OCI-LY3 (cell line): ENCODE data around the gene PINLYP.
A peak's percentile ranks its signal among the peaks of the same experiment; 100 is the strongest.

ENCODE experiments used
- EZH2phosphoT487 ChIP-seq: fragments of 200-600 bp; shearing (Covaris generic); IDR thresholded peaks from 2 replicates; pipeline ENCODE4 v1.6.1; 2018; ENCODE audit warnings: antibody characterized with exemption, mixed run types, low read depth
- TF ChIP-seq, protein P1 (sequence below): fragments of 200-600, 300-600 bp; sonication (generic); IDR thresholded peaks from 2 replicates; pipeline ENCODE4 v1.5.1; 2014; ENCODE audit warnings: antibody characterized with exemption, low read length, low read depth

DNA sequence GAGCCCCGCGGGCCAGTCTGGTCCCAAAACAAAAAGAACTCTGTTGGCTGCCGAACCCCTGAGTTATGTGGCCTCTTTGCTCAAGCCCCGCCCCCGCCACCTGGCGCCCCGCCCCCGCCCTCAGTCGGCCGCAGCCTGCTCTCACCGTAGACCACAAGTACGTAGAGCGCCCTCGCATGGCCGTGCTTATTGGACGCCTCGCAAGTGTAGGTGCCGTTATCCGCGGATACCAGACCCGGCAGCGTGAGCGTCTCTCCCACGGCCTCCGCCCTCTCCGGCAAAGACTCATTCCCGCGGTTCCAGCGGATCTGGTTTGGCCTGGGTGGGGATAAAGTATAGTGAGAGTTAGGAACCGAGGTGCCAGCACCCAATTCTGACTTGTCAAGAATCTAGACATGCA is 49.3 kb downstream of the PINLYP start:
- TF ChIP-seq, protein P1, sequence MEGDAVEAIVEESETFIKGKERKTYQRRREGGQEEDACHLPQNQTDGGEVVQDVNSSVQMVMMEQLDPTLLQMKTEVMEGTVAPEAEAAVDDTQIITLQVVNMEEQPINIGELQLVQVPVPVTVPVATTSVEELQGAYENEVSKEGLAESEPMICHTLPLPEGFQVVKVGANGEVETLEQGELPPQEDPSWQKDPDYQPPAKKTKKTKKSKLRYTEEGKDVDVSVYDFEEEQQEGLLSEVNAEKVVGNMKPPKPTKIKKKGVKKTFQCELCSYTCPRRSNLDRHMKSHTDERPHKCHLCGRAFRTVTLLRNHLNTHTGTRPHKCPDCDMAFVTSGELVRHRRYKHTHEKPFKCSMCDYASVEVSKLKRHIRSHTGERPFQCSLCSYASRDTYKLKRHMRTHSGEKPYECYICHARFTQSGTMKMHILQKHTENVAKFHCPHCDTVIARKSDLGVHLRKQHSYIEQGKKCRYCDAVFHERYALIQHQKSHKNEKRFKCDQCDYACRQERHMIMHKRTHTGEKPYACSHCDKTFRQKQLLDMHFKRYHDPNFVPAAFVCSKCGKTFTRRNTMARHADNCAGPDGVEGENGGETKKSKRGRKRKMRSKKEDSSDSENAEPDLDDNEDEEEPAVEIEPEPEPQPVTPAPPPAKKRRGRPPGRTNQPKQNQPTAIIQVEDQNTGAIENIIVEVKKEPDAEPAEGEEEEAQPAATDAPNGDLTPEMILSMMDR: peak; percentile 10; the same call in 1 of the 2 replicates
- TF ChIP-seq EZH2phosphoT487: no peak
